ENCODE results near the gene DIP2B.

DNA sequence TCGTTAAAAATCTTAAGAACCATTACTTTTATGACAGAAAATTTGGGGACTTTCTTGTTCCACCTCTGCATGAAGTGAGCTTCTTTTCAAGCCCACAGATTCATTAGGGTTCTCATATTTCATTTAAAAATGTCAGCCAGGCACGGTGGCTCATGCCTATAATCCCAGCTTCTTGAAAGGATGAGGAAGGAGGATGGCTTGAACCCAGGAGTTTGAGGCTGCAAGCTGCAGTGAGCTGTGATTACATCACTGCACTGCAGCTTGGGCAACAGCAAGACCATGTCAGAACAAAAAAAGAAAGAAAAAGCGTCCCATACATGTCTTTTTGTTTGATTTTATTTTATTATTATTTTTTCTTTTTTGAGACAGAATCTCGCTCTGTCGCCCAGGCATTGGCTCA lies 215.7 kb downstream of the DIP2B start:
- TF ChIP-seq, protein P1, sequence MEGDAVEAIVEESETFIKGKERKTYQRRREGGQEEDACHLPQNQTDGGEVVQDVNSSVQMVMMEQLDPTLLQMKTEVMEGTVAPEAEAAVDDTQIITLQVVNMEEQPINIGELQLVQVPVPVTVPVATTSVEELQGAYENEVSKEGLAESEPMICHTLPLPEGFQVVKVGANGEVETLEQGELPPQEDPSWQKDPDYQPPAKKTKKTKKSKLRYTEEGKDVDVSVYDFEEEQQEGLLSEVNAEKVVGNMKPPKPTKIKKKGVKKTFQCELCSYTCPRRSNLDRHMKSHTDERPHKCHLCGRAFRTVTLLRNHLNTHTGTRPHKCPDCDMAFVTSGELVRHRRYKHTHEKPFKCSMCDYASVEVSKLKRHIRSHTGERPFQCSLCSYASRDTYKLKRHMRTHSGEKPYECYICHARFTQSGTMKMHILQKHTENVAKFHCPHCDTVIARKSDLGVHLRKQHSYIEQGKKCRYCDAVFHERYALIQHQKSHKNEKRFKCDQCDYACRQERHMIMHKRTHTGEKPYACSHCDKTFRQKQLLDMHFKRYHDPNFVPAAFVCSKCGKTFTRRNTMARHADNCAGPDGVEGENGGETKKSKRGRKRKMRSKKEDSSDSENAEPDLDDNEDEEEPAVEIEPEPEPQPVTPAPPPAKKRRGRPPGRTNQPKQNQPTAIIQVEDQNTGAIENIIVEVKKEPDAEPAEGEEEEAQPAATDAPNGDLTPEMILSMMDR (IDR thresholded peaks at IDR 0.05), result no peak
- no peak for TF ChIP-seq POLR2AphosphoS5 (IDR thresholded peaks at IDR 0.05; ENCODE audit: low read depth, low read length)

Data from Panc1 (cell line).